Stimulated activated CD8-positive, alpha-beta memory T cell treated with anti-CD3 and anti-CD28 coated beads, Interleukin-7, amount 100 ng/mL, for 4 hours (primary cell): ENCODE measurements around the gene KLHL8.

Source experiments
- DNase-seq, 2 donors: peaks; one replicate each; pipeline ENCODE4 v3.0.0-alpha.2; 2020; ENCODE audit warnings: low read depth in 2 of 2

Gene KLHL8

GRCh38 chr4:87121341-87122065 lies 98.9 kb downstream of the KLHL8 start:
- DNase-seq: no peak

- no peak for DNase-seq
These were observed 99.8 kb downstream of the KLHL8 start for GRCh38 chr4:87120411-87121162.

DNA sequence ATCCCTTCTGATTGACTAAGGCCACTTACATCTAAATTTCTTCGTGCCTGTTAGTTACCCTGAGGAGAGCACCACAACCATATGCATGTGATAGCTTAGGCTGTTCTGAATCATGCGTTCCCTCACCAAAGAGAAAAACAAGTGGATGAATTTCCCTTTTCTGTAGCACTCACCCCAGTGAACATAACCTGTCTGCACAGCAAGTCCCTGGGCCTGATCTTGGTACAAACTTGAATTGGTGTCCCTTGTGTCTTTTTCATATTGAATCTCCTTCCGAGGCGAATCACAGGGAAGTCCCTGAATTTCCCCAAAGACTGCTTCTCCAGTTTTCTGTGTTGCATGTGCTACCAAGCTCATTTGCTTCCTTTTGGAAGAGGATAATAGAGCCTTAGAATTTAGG lies 100.4 kb downstream of the KLHL8 start:
- DNase-seq: no peak

GRCh38 chr4:87118826-87119225 lies 101.6 kb downstream of the KLHL8 start:
- DNase-seq: no peak

DNA sequence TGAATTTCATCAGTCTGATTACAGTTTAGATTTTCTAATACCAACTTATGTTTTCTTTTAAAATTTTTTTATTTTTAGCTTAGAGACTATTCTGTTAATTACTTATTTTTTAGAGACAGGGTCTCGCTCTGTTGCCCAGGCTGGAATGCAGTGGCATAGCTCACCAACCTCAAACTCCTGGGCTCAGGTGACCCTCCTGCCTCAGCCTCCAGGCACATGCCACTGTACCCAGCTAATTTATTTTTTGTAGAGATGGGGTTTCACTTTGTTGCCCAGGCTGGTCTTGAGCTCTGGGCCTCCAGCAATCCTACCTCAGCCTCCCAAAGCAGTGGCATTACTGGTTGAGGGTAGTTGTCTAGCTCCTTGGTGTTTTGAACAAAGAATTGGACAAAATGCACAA lies 102.0 kb downstream of the KLHL8 start:
- DNase-seq: no peak

- DNase-seq: no peak
These were observed 102.7 kb downstream of the KLHL8 start for GRCh38 chr4:87117732-87118075.

DNA sequence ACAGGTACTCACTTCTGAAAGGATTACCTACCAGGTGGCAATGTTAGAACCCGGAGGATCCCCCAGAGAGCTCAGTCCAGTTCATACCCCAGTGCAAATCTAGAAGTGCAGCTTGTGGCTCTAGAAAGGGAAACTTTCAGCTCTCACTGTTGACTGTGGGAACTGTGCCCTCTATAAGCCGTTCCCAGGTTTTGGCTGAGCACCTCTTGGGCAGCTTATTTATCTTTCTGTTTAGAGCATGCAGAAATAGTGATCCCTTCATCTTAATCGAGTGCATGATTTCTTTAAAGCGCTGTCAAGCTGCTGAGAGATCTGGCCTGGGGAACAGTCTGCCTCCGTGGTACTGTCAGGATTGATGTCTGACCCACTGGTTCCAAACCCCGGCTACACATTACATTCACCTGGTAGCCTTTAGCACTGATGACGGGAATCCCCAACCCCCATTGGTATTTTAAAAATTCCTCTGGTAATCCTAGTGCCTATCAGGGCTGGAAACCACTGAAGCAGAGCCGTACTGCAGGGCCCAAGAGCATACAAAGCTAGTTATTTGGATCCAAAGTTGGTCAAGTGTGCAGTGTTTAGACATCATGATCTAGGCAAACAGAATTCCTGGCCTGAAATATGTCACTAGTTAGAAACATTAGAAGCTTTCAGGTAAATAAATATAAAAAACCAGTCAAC lies 103.2 kb downstream of the KLHL8 start:
- no peak for DNase-seq

DNA sequence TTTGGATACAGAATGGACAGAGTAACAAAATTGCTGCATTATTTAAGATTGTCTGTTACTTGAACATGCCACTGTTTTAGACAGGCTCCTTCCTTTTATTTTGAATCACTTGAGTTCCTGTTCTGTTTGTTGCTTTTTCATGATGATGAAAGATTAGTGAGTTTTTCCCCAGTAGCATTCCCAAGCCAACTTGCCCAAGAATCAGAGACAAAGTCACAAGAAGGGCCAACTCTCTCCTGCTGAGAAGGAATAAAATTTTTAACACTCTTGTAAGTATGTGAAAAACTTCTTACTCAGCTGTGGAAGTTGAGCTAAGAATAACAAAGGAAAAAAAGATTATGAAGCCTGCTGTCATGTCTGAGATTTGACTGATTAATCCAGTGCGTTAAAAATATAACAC lies 104.2 kb downstream of the KLHL8 start:
- DNase-seq: no peak

GRCh38 chr4:87114245-87115062 lies 106.0 kb downstream of the KLHL8 start:
- DNase-seq: no peak

- DNase-seq: no peak
These were observed 108.4 kb downstream of the KLHL8 start for GRCh38 chr4:87112063-87112462.
